NT2/D1 (cell line): Measurements from ENCODE around the gene NUP153.

Source experiments
- YY1 ChIP-seq: IDR thresholded peaks from 2 replicates; pipeline ENCODE4 v1.6.1; 2011; ENCODE audit not compliant: insufficient read length, insufficient read depth
- ZNF274 ChIP-seq: IDR thresholded peaks from 2 replicates; pipeline ENCODE4 v1.6.1; 2011; ENCODE audit warnings: mild to moderate bottlenecking, low read depth, low read length

DNA sequence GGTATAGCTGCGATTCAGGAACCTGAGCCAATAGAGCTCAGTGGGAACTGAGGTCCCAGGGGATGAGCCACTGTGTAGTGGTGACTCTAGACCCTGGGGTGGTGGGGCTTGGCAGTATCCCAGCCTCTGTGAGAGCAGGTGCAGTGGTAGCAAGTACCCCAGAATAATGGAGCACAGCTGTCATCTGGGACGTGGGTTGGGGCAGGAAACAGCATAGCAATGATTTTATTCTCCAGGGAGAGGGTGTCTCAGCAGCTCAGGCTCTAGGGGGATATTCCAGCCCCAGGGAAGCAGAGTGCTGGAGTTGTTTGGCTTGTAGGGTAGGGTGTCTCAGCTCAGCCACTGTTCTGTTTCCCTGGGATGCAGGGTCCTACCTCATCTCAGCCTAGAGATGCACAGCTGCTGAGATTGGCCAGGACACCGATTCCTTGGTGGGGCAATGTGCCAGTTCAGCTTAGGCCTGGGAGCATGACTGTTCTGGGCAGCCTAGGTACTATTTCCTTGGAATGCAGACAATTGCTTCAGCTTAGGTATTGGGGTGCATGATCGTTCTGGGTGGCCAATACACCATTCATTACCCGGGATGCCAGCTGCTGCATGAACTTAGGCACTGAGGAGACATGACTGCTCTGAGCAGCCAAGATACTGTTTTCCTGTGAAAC lies 34.0 kb upstream of the NUP153 start:
- no peak for TF ChIP-seq YY1
- no peak for TF ChIP-seq ZNF274
